H9 (cell line): Measurements from ENCODE around the gene SPRY4. TPM values are rescaled to one million over a fixed set of nuclear protein-coding genes. Genes with fewer than 3 reads are reported as not detected.

Source experiments
- DNase-seq: peaks from one replicate; pipeline ENCODE4 v3.0.0-alpha.2; 2017
- H2AFZ ChIP-seq: one replicate; pipeline ENCODE4 v1.6.1; 2013; ENCODE audit warnings: mild to moderate bottlenecking, low read length, control low read depth, moderate library complexity
- H2AK5ac ChIP-seq: 2 replicates; pipeline ENCODE4 v1.6.1; 2013; ENCODE audit warnings: low read length, control low read depth, mixed read lengths; ENCODE audit not compliant: insufficient read length
- H2BK120ac ChIP-seq: one replicate; pipeline ENCODE4 v1.6.1; 2013; ENCODE audit warnings: low read depth, mild to moderate bottlenecking, low read length, control low read depth, inconsistent platforms; ENCODE audit not compliant: poor library complexity, severe bottlenecking
- H2BK12ac ChIP-seq: 2 replicates; pipeline ENCODE4 v1.6.1; 2013; ENCODE audit warnings: low read length, control low read depth, mixed read lengths, low read depth; ENCODE audit not compliant: insufficient read length
- H2BK15ac ChIP-seq: 2 replicates; pipeline ENCODE4 v1.6.1; 2013; ENCODE audit warnings: low read depth, low read length, control low read depth
- H2BK20ac ChIP-seq: one replicate; pipeline ENCODE4 v1.6.1; 2013; ENCODE audit warnings: low read depth, mild to moderate bottlenecking, low read length, control low read depth, inconsistent platforms; ENCODE audit not compliant: poor library complexity, severe bottlenecking
- H2BK5ac ChIP-seq: 2 replicates; pipeline ENCODE4 v1.6.1; 2013; ENCODE audit warnings: low read length, control low read depth, mixed read lengths; ENCODE audit not compliant: insufficient read length
- H3K14ac ChIP-seq: 2 replicates; pipeline ENCODE4 v1.6.1; 2013; ENCODE audit warnings: low read length, control low read depth; ENCODE audit not compliant: insufficient read depth
- H3K18ac ChIP-seq: 2 replicates; pipeline ENCODE4 v1.6.1; 2013; ENCODE audit warnings: low read depth, mild to moderate bottlenecking, mixed read lengths, low read length, control low read depth; ENCODE audit not compliant: insufficient read length
- H3K23ac ChIP-seq: 2 replicates; pipeline ENCODE4 v1.6.1; 2013; ENCODE audit warnings: low read length, control low read depth, mixed read lengths, low read depth; ENCODE audit not compliant: insufficient read length
- H3K23me2 ChIP-seq: 2 replicates; pipeline ENCODE4 v1.6.1; 2013; ENCODE audit warnings: low read depth, mild to moderate bottlenecking, mixed read lengths, low read length, control low read depth; ENCODE audit not compliant: insufficient read length, poor library complexity, severe bottlenecking
- H3K27ac ChIP-seq: 2 replicates; pipeline ENCODE4 v1.5.1; 2013; ENCODE audit warnings: low read length, control low read depth, mixed read lengths, low read depth; ENCODE audit not compliant: insufficient read length
- H3K27me3 ChIP-seq: 2 replicates; pipeline ENCODE4 v1.6.1; 2013; ENCODE audit warnings: low read length, control low read depth, inconsistent platforms; ENCODE audit not compliant: insufficient read depth
- H3K4ac ChIP-seq: 2 replicates; pipeline ENCODE4 v1.6.1; 2013; ENCODE audit warnings: low read depth, mild to moderate bottlenecking, control low read depth, inconsistent platforms, low read length, moderate library complexity
- H3K4me1 ChIP-seq: 2 replicates; pipeline ENCODE4 v1.6.1; 2013; ENCODE audit warnings: low read length, control low read depth, inconsistent platforms; ENCODE audit not compliant: insufficient read depth
- H3K4me2 ChIP-seq: 2 replicates; pipeline ENCODE4 v1.6.1; 2013; ENCODE audit warnings: low read length, control low read depth, mixed read lengths; ENCODE audit not compliant: insufficient read length, insufficient read depth
- H3K56ac ChIP-seq: 2 replicates; pipeline ENCODE4 v1.6.1; 2013; ENCODE audit warnings: low read depth, mild to moderate bottlenecking, mixed read lengths, low read length, control low read depth; ENCODE audit not compliant: insufficient read length
- H3K79me1 ChIP-seq: 2 replicates; pipeline ENCODE4 v1.6.1; 2013; ENCODE audit warnings: low read depth, mild to moderate bottlenecking, moderate library complexity, low read length, control low read depth, inconsistent platforms; ENCODE audit not compliant: insufficient read depth, poor library complexity, severe bottlenecking
- H3K79me2 ChIP-seq: 2 replicates; pipeline ENCODE4 v1.6.1; 2013; ENCODE audit warnings: low read length, control low read depth, inconsistent platforms; ENCODE audit not compliant: insufficient read depth
- H3K9ac ChIP-seq: 2 replicates; pipeline ENCODE4 v1.6.1; 2013; ENCODE audit warnings: low read length, control low read depth, mixed read lengths; ENCODE audit not compliant: insufficient read length; ENCODE audit errors: extremely low read depth
- H3K9me3 ChIP-seq: one replicate; pipeline ENCODE4 v1.6.1; 2013; ENCODE audit warnings: low read depth, low read length, inconsistent platforms; ENCODE audit not compliant: control insufficient read depth
- H3T11ph ChIP-seq: one replicate; pipeline ENCODE4 v1.6.1; 2013; ENCODE audit warnings: mild to moderate bottlenecking, low read length, control low read depth, inconsistent platforms
- H4K20me1 ChIP-seq: one replicate; pipeline ENCODE4 v1.6.1; 2013; ENCODE audit not compliant: control insufficient read depth, insufficient read length, insufficient read depth
- H4K5ac ChIP-seq: 2 replicates; pipeline ENCODE4 v1.6.1; 2013; ENCODE audit warnings: low read depth, mild to moderate bottlenecking, mixed read lengths, low read length, control low read depth; ENCODE audit not compliant: insufficient read length
- H4K8ac ChIP-seq: replicated peaks from 2 replicates; pipeline ENCODE4 v1.6.1; 2013; ENCODE audit warnings: low read length, control low read depth, mixed read lengths, low read depth; ENCODE audit not compliant: insufficient read length
- H4K91ac ChIP-seq: 2 replicates; pipeline ENCODE4 v1.6.1; 2013; ENCODE audit warnings: low read depth, mild to moderate bottlenecking, moderate library complexity, mixed read lengths, low read length, control low read depth; ENCODE audit not compliant: insufficient read length
- H3K27ac Mint-ChIP-seq, 3 experiments: 2 replicates in 2 of 3; 3 replicates in 1 of 3; pipeline ENCODE4 v1.8.0; 2020 to 2021; ENCODE audit warnings: mixed read lengths in 3 of 3, mild to moderate bottlenecking in 1 of 3, moderate library complexity in 1 of 3
- H3K27me3 Mint-ChIP-seq: 2 replicates; pipeline ENCODE4 v1.8.0; 2021; ENCODE audit warnings: low read depth, mild to moderate bottlenecking, moderate library complexity, mixed read lengths
- H3K36me3 Mint-ChIP-seq, 3 experiments: 2 replicates in 2 of 3; 3 replicates in 1 of 3; pipeline ENCODE4 v1.8.0; 2020 to 2021; ENCODE audit warnings: low read depth in 3 of 3, mixed read lengths in 3 of 3; ENCODE audit not compliant: insufficient read depth in 1 of 3
- H3K4me1 Mint-ChIP-seq, 2 experiments: 2 replicates each; pipeline ENCODE4 v1.8.0; 2020; ENCODE audit warnings: mixed read lengths in 2 of 2
- H3K4me3 Mint-ChIP-seq, 2 experiments: 2 replicates in 1 of 2; 3 replicates in 1 of 2; pipeline ENCODE4 v1.8.0; 2020 to 2021; ENCODE audit warnings: mild to moderate bottlenecking in 2 of 2, mixed read lengths in 2 of 2, moderate library complexity in 1 of 2
- H3K9me3 Mint-ChIP-seq, 2 experiments: 2 replicates in 1 of 2; 3 replicates in 1 of 2; pipeline ENCODE4 v1.8.0; 2020; ENCODE audit warnings: mild to moderate bottlenecking in 2 of 2, mixed read lengths in 2 of 2, moderate library complexity in 1 of 2
- CTCF ChIP-seq: fragments of 200-600 bp; sonication (generic); conservative IDR thresholded peaks from 3 replicates; pipeline ENCODE4 v1.8.0; 2021; ENCODE audit warnings: antibody characterized with exemption, mild to moderate bottlenecking
- WGBS: extraction: QIAGEN DNeasy Blood & Tissue Kit; methylation state at CpG from one replicate; pipeline ENCODE4 v1.1.7; 2013; ENCODE audit warnings: missing lambda C conversion rate, low lambda C conversion rate, mixed read lengths; ENCODE audit not compliant: insufficient read length; ENCODE audit errors: extremely low coverage; 5-methylcytosine and 5-hydroxymethylcytosine counted together
- total RNA-seq: library from RNA; stranded (reverse); gene quantifications from 2 replicates; pipeline ENCODE4 v1.2.1, GENCODE V29; 2021

The SPRY4 gene
- total RNA-seq, 1 experiment from 2014 or later, result 92.4 TPM

- Mint-ChIP-seq H3K27me3 (no peaks in the 10 kb centered on the region), H3K27ac (peak overlapping the region in 2 of 3 experiments; percentile 57 to 74; a peak in 3 of 7 replicates), H3K4me3 (no peak overlapping the region), H3K9me3 (no peaks in the 10 kb centered on the region), H3K4me1 (peaks cover 41 to 43% of the 10 kb centered on the region in 2 experiments), H3K36me3 (no peaks in the 10 kb centered on the region)
- Histone ChIP-seq H4K91ac (no peak overlapping the region), H3K56ac (no peak overlapping the region), H3K79me2 (no peaks in the 10 kb centered on the region), H2BK12ac (no peak overlapping the region), H3K79me1 (no peaks in the 10 kb centered on the region), H3K23ac (no peak overlapping the region), H3K14ac (no peak overlapping the region), H2BK15ac (no peak overlapping the region), H2BK5ac (no peak overlapping the region), H3K4ac (no peak overlapping the region), H4K5ac (no peak overlapping the region), H3K27me3 (no peaks in the 10 kb centered on the region), H4K20me1 (no peaks in the 10 kb centered on the region), H2BK120ac (no peak overlapping the region), H3K4me1 (peaks cover 6% of the 10 kb centered on the region), H2AK5ac (no peak overlapping the region), H4K8ac (no peak overlapping the region), H3K9me3 (no peaks in the 10 kb centered on the region), H3K23me2 (no peaks in the 10 kb centered on the region), H3K27ac (no peak overlapping the region), H2AFZ (no peak overlapping the region), H2BK20ac (no peak overlapping the region), H3K4me2 (no peak overlapping the region), H3K9ac (no peak overlapping the region), H3K18ac (no peak overlapping the region), H3T11ph (no peak overlapping the region)
- no CpG with 5 or more reads among the region's 1 CpG for whole genome bisulfite sequencing
- TF ChIP-seq CTCF, result no peak
- no peak for DNase-seq
Measured at GRCh38 chr5:142278627-142279026, 46.2 kb downstream of the SPRY4 start.
